Immature natural killer cell (primary cell): ENCODE measurements around the gene RBBP7. TPM values are rescaled to one million over a fixed set of nuclear protein-coding genes. Genes with fewer than 3 reads are reported as not detected.

ENCODE experiments used
- DNase-seq, 3 donors: peaks; one replicate each; pipeline ENCODE4 v3.0.0; 2022; ENCODE audit warnings: mixed read lengths in 1 of 3
- H3K27ac Mint-ChIP-seq, 6 donors: one replicate each; pipeline ENCODE4 v1.8.0; 2020; ENCODE audit warnings: mixed read lengths in 6 of 6, mild to moderate bottlenecking in 5 of 6, inconsistent platforms in 4 of 6, moderate library complexity in 3 of 6
- H3K27me3 Mint-ChIP-seq, 3 donors: one replicate each; pipeline ENCODE4 v1.8.0; 2020 to 2021; ENCODE audit warnings: low read depth in 3 of 3, mild to moderate bottlenecking in 3 of 3, mixed read lengths in 3 of 3, moderate library complexity in 3 of 3, inconsistent platforms in 1 of 3
- H3K36me3 Mint-ChIP-seq, 3 donors: one replicate each; pipeline ENCODE4 v1.8.0; 2020; ENCODE audit warnings: mixed read lengths in 3 of 3, inconsistent platforms in 2 of 3, mild to moderate bottlenecking in 2 of 3
- H3K4me1 Mint-ChIP-seq, 2 donors: one replicate each; pipeline ENCODE4 v1.8.0; 2020; ENCODE audit warnings: inconsistent platforms in 2 of 2, mild to moderate bottlenecking in 2 of 2, mixed read lengths in 2 of 2, moderate library complexity in 1 of 2
- H3K4me3 Mint-ChIP-seq, 5 donors: one replicate each; pipeline ENCODE4 v1.8.0; 2020; ENCODE audit warnings: mild to moderate bottlenecking in 5 of 5, mixed read lengths in 5 of 5, inconsistent platforms in 3 of 5, moderate library complexity in 3 of 5
- H3K9me3 Mint-ChIP-seq, 6 donors: one replicate each; pipeline ENCODE4 v1.8.0; 2020; ENCODE audit warnings: mild to moderate bottlenecking in 6 of 6, mixed read lengths in 6 of 6, inconsistent platforms in 4 of 6, moderate library complexity in 3 of 6
- polyA plus RNA-seq, 3 donors: library from polyadenylated mRNA; unstranded; fragments of 300-500 nt; fragmentation: Illumina TruSeq; gene quantifications; one replicate each; pipeline ENCODE4 v1.2.3, GENCODE V29; 2021

The RBBP7 gene
- polyA plus RNA-seq, 3 donors from 2014 or later = 166 to 243 (median 199) TPM

- Mint-ChIP-seq H3K36me3 (peaks cover 3 to 81% (median 43%) of the 10 kb centered on the region in 3 donors), H3K9me3 (no peaks in the 10 kb centered on the region), H3K27me3 (peaks cover 0 to 9% (median 0%) of the 10 kb centered on the region in 3 donors), H3K4me3 (no peak overlapping the region), H3K4me1 (peaks cover 0 to 16% of the 10 kb centered on the region in 2 donors), H3K27ac (peak overlapping the region in 1 of 6 donors; percentile 4)
- DNase-seq = no peak
These were observed 17.5 kb downstream of the RBBP7 start for GRCh38 chrX:16852617-16853179.

DNA sequence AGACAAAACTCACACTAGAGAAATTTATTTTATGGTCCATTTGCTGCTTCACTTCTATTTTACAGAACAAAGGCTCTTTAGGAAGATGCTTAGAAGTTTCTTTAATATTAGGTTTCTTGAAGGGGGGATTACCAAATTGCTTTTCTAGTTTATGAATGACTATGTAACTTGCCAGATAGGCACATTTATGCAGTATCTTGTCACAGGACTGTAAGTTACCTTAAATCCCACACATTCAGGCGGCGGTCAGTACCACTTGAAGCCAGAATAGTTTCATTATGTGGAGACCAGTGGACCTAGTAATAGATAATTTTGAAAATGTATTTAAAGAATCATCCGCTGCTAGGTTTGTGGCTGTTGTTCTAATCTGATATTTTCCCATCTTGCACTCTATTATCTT lies 18.3 kb downstream of the RBBP7 start:
- DNase-seq = no peak
- Mint-ChIP-seq H3K36me3 (peaks cover 3 to 72% (median 34%) of the 10 kb centered on the region in 3 donors), H3K27me3 (peaks cover 0 to 9% (median 0%) of the 10 kb centered on the region in 3 donors), H3K27ac (no peak overlapping the region), H3K4me1 (peaks cover 0 to 13% of the 10 kb centered on the region in 2 donors), H3K4me3 (no peak overlapping the region), H3K9me3 (no peaks in the 10 kb centered on the region)

GRCh38 chrX:16851421-16851820 lies 18.7 kb downstream of the RBBP7 start:
- Mint-ChIP-seq H3K27me3 (peaks cover 0 to 9% (median 0%) of the 10 kb centered on the region in 3 donors), H3K4me1 (peaks cover 0 to 8% of the 10 kb centered on the region in 2 donors)

DNA sequence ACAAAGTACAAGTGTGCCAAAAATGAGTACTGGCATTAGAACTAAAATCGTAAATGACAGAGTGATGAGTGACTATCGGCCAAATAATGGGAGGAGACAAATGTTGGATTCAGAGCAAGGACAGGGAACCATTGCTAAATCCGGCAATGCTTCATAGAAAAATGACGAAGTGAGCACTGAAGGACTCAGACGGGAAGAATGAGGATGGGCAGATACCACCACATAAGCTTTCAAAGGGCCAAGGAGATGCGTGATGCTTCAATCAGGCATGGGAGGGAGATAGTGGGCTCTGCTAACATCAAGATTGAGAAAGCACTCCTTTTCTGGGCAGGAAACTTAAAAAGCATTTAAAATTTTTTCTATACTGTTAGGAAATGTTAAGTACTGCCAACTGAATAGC lies 21.6 kb downstream of the RBBP7 start:
- Mint-ChIP-seq H3K36me3 (peaks cover 3 to 82% (median 44%) of the 10 kb centered on the region in 3 donors), H3K4me1 (no peaks in the 10 kb centered on the region), H3K27ac (no peak overlapping the region), H3K9me3 (no peaks in the 10 kb centered on the region), H3K4me3 (no peak overlapping the region), H3K27me3 (peaks cover 0 to 7% (median 3%) of the 10 kb centered on the region in 3 donors)
- DNase-seq = no peak

More at GRCh38 chrX:16851421-16851820, 18.7 kb downstream of the RBBP7 start:
- Mint-ChIP-seq H3K27ac (no peak overlapping the region), H3K4me3 (no peak overlapping the region), H3K9me3 (no peaks in the 10 kb centered on the region), H3K36me3 (peaks cover 3 to 72% (median 33%) of the 10 kb centered on the region in 3 donors)
- DNase-seq = no peak

DNA sequence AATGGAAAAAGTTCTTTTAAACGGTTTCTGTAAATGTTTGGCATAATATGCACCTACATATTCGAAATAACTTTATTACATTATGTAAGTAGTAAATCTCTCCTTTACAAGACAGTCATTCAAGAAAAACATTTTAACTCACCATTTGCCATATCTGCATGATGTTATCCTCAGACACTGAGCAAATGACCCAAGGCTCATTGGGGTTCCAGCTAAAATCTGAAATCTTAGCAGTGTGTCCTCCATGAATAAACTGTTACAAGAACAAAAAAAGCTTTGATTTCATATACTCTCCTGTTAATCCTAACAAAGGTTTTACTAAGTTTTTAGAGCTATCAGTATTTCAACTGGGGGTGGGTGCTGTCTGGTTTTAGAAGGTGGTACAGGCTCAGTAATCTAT lies 24.5 kb downstream of the RBBP7 start:
- H3K27me3 Mint-ChIP-seq = peaks cover 0 to 7% (median 5%) of the 10 kb centered on the region in 3 donors
- peaks cover 3 to 81% (median 47%) of the 10 kb centered on the region in 3 donors for H3K36me3 Mint-ChIP-seq
- DNase-seq = no peak
- H3K4me1 Mint-ChIP-seq = no peaks in the 10 kb centered on the region
- no peak overlapping the region for H3K27ac Mint-ChIP-seq
- H3K9me3 Mint-ChIP-seq = no peaks in the 10 kb centered on the region
- no peak overlapping the region for H3K4me3 Mint-ChIP-seq

DNA sequence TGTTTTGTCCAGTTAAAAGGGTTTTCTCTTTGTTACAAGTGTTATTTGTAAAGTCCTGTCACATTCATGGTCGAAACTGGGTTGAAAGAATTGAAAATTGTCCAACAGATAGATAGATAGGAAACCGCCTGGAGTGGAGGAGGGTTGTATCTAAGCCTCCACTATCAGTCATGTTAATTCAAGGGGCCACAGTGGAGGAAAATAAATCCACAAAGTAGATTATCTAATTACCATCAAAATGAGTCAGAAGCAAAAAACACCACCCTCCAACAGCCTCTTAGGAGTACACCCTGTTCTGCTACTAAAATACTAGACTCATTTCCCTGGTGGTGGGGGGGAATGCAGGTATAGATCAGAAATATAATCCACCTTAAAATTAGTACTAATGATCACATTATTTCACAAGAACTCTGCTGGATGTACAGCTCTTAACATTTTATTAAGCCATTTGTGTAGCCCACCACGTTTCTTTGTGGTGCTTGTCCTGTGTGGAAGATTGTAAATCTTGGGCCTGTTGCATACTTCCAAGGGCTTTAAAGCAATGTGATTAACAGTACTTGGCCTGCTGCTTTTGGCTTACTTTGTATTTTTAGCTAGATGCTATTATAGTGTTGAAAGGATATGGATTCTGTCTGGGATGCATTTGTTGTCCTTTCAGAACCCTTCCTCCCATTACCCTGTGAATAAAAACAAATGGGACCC lies 26.8 kb downstream of the RBBP7 start:
- no peak overlapping the region for H3K4me3 Mint-ChIP-seq
- H3K36me3 Mint-ChIP-seq = peaks cover 0 to 72% (median 34%) of the 10 kb centered on the region in 3 donors
- no peak for DNase-seq
- no peaks in the 10 kb centered on the region for H3K4me1 Mint-ChIP-seq
- no peaks in the 10 kb centered on the region for H3K9me3 Mint-ChIP-seq
- H3K27ac Mint-ChIP-seq = no peak overlapping the region
- H3K27me3 Mint-ChIP-seq = peaks cover 0 to 5% (median 0%) of the 10 kb centered on the region in 3 donors

DNA sequence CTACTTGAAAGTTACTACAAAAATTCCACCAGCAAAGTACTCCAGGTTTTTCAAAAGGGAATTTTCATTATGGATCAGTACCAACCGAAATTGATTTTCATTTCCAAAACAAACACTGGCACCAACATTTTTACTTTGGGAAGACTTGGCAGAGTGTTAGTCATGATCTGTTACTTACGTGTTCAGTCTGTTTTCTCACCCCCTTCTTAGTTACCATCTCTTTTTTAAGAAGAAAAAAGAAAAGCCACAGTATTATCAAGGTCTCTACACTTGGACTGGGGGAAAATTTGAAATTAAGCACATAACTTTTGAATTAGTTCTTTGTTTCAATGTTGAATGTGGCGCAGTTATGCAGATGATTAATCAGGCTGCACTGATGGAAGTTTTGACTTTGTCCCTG lies 27.5 kb downstream of the RBBP7 start:
- no peak overlapping the region for H3K4me3 Mint-ChIP-seq
- peak overlapping the region in 1 of 6 donors; percentile 19 for H3K27ac Mint-ChIP-seq
- H3K4me1 Mint-ChIP-seq = no peaks in the 10 kb centered on the region
- H3K27me3 Mint-ChIP-seq = peaks cover 0 to 5% (median 0%) of the 10 kb centered on the region in 3 donors
- H3K9me3 Mint-ChIP-seq = no peaks in the 10 kb centered on the region
- DNase-seq = no peak
- peaks cover 0 to 70% (median 32%) of the 10 kb centered on the region in 3 donors for H3K36me3 Mint-ChIP-seq

- peaks cover 0 to 3% (median 2%) of the 10 kb centered on the region in 3 donors for H3K27me3 Mint-ChIP-seq
- H3K4me3 Mint-ChIP-seq = no peak overlapping the region
- peaks cover 0 to 3% of the 10 kb centered on the region in 2 donors for H3K4me1 Mint-ChIP-seq
- H3K27ac Mint-ChIP-seq = no peak overlapping the region
- H3K9me3 Mint-ChIP-seq = no peaks in the 10 kb centered on the region
- peaks cover 0 to 69% (median 39%) of the 10 kb centered on the region in 3 donors for H3K36me3 Mint-ChIP-seq
- no peak for DNase-seq
These were observed 30.2 kb downstream of the RBBP7 start for GRCh38 chrX:16839852-16840460.

GRCh38 chrX:16839219-16839851 lies 30.8 kb downstream of the RBBP7 start:
- no peak overlapping the region for H3K4me3 Mint-ChIP-seq
- peaks cover 0 to 3% of the 10 kb centered on the region in 2 donors for H3K4me1 Mint-ChIP-seq
- peaks cover 0 to 3% (median 2%) of the 10 kb centered on the region in 3 donors for H3K27me3 Mint-ChIP-seq
- DNase-seq = no peak
- peaks cover 0 to 66% (median 37%) of the 10 kb centered on the region in 3 donors for H3K36me3 Mint-ChIP-seq
- H3K9me3 Mint-ChIP-seq = no peaks in the 10 kb centered on the region
- peak overlapping the region in 2 of 6 donors; percentile 5 to 9 for H3K27ac Mint-ChIP-seq

DNA sequence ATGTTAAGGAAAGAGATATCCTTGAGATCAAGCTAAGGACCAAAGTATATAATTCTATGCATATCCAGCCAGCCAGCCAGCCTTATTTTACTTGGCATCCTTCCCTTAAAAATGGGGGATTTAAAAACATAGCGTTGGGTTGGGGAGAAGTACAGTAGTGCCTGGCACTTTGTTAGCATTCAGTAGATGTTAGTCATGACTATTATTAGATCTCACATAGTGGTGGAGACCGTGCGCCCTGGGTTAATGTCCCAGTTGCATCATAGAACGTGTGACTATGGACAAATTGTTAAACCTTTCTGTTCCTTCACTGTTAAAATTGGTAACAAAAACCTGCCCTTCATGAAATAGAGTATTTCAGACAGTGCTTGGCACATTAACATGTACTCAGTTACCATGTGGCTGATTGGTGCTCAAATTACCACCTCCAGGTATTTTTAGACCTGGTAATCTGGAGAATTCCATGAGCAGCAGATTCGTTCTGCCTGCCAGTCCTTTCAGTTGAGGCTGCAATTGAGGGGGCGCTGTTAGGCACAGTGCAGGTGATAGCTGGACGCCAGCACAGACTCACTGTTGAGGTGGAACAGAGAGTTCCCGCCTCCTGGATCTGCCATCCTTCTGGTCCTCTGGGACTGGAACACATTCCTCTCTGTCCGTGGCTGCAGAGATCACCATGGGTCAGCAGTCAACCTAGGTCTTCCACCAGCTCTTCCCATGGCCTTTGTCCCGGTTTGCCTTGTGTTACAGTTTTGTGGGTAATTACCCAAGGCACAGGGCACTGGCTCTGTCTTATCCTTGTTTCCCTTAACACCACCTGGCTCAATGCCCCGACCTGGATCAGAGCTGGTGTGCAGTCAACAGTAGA lies 31.7 kb downstream of the RBBP7 start:
- H3K9me3 Mint-ChIP-seq = no peaks in the 10 kb centered on the region
- H3K4me3 Mint-ChIP-seq = no peak overlapping the region
- peaks cover 0 to 3% (median 2%) of the 10 kb centered on the region in 3 donors for H3K27me3 Mint-ChIP-seq
- peak overlapping the region in 4 of 6 donors; percentile 9 to 45 (median 28) for H3K27ac Mint-ChIP-seq
- no peak for DNase-seq
- H3K4me1 Mint-ChIP-seq = peaks cover 0 to 3% of the 10 kb centered on the region in 2 donors
- peaks cover 0 to 68% (median 45%) of the 10 kb centered on the region in 3 donors for H3K36me3 Mint-ChIP-seq

DNA sequence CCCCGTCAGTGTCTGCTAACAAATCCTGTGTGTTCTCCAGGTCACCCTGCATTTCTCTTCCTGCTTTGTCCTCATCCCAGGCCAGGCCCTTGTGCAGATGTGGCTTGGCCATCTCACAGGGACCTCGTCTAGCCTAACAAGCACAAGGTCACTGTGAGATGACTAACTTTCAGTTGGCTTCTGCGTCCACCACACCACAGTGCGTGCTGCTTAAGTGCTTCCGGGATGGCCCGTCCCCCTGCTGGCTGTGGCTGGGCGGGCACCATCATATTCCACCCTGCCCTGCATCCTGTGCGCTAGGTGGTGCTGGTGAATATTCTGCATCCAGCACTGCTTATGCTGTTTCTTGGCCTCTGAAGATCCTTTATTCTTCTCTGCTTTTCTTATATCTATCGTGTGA lies 33.8 kb downstream of the RBBP7 start:
- Mint-ChIP-seq H3K4me3 (peak overlapping the region in 1 of 5 donors; percentile 56), H3K9me3 (no peaks in the 10 kb centered on the region), H3K27ac (peak overlapping the region in 5 of 6 donors; percentile 6 to 49 (median 31)), H3K4me1 (peaks cover 0 to 3% of the 10 kb centered on the region in 2 donors), H3K36me3 (peaks cover 0 to 62% (median 35%) of the 10 kb centered on the region in 3 donors), H3K27me3 (peaks cover 0 to 3% (median 0%) of the 10 kb centered on the region in 3 donors)
- peak; percentile 7 to 15 (median 10) for DNase-seq

DNA sequence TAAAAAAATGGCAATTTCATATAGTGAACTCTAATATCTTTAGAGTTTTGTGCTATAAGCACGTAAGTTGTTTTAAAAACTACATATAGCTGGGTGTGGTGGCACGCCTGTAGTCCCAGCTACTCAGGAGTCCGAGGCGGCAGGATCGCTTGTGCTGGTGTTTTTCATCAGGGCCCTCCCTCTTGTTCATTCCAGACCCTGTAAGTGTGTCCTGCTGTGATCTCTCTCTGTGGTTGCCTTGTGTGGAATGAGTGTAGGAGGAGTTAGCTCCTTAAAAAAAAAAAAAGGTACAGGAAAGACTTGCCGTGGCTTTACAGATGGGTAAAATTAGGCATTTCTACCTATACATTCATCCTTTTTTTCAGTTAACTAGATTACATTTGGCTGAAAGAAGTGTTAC lies 35.4 kb downstream of the RBBP7 start:
- H3K4me1 Mint-ChIP-seq = peaks cover 0 to 3% of the 10 kb centered on the region in 2 donors
- DNase-seq = no peak
- no peak overlapping the region for H3K4me3 Mint-ChIP-seq
- peaks cover 0 to 60% (median 34%) of the 10 kb centered on the region in 3 donors for H3K36me3 Mint-ChIP-seq
- H3K9me3 Mint-ChIP-seq = no peaks in the 10 kb centered on the region
- H3K27me3 Mint-ChIP-seq = peaks cover 0 to 3% (median 0%) of the 10 kb centered on the region in 3 donors
- no peak overlapping the region for H3K27ac Mint-ChIP-seq

DNA sequence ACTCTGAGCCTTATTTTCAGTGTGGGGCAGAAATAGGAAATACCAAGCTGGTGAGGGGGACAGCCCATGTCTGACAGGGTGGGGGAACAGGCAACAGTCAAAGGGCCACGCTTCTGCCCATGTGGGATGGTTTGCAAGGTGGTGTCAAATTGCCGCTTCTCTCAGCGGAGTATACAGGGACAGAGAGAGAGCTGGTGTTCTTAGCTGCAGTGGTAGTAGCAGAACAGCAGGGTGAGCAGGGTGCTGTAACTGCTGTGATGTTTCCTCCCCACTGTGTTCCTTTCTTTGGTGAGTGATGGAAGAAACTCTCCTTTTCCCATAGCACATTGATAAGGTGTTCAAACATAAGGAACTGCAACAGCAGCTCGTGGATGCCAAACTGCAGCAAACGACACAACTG lies 37.9 kb downstream of the RBBP7 start:
- no peaks in the 10 kb centered on the region for H3K9me3 Mint-ChIP-seq
- no peak overlapping the region for H3K4me3 Mint-ChIP-seq
- peaks cover 0 to 49% (median 41%) of the 10 kb centered on the region in 3 donors for H3K36me3 Mint-ChIP-seq
- no peak for DNase-seq
- H3K27ac Mint-ChIP-seq = no peak overlapping the region
- H3K4me1 Mint-ChIP-seq = peaks cover 0 to 3% of the 10 kb centered on the region in 2 donors
- H3K27me3 Mint-ChIP-seq = peaks cover 0 to 3% (median under 1%) of the 10 kb centered on the region in 3 donors
